ENCODE results near the gene STUB1.

- no peak for TF ChIP-seq CTCF (conservative IDR thresholded peaks at IDR 0.05)
- peak; percentile 42; the same call in 1 of the 2 replicates for TF ChIP-seq ZFX (IDR thresholded peaks at IDR 0.05)
Measured at GRCh38 chr16:721765-722540, 41.7 kb downstream of the STUB1 start.

All from C4-2B (cell line).